IPS-18a (cell line): Measurements from ENCODE around the gene NRXN3.

ENCODE experiments used
- H3K27ac ChIP-seq: one replicate; pipeline ENCODE4 v1.5.1; 2013; ENCODE audit warnings: low read length
- H3K27me3 ChIP-seq: one replicate; pipeline ENCODE4 v1.6.1; 2013; ENCODE audit warnings: mild to moderate bottlenecking, low read length; ENCODE audit not compliant: control insufficient read depth, insufficient read depth
- H3K36me3 ChIP-seq: one replicate; pipeline ENCODE4 v1.6.1; 2013; ENCODE audit warnings: low read depth, low read length; ENCODE audit not compliant: control insufficient read depth
- H3K4me1 ChIP-seq: one replicate; pipeline ENCODE4 v1.6.1; 2013; ENCODE audit warnings: low read depth, low read length; ENCODE audit not compliant: control insufficient read depth
- H3K4me3 ChIP-seq: one replicate; pipeline ENCODE4 v1.5.1; 2013; ENCODE audit warnings: low read length
- H3K9ac ChIP-seq: one replicate; pipeline ENCODE4 v1.6.1; 2013; ENCODE audit warnings: mild to moderate bottlenecking, low read length, moderate library complexity
- H3K9me3 ChIP-seq: one replicate; pipeline ENCODE4 v1.6.1; 2013; ENCODE audit warnings: low read depth, low read length; ENCODE audit not compliant: control insufficient read depth

NRXN3 gene

DNA sequence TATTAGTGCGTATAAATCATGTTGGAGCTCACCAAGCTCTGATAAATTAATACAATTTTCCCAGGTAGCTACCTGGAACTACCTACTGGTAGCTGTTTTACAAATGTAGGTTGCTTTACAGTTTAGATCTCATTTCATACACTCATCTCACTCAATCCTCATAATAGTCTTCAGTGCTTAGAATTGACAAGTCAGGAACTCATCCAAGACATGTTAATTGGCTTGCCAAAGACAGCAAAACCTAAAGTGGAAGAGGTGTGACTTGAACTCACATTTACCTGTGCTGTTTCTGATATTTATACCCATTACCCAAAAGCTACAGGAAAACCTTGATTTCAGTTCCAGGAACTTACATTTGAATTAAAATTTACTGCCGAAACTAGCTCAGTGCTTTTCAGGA, 1744.4 kb downstream of the NRXN3 start:
- Histone ChIP-seq H3K4me1 (no peaks in the 10 kb centered on the region), H3K27me3 (no peaks in the 10 kb centered on the region), H3K9ac (no peak overlapping the region), H3K9me3 (no peaks in the 10 kb centered on the region), H3K36me3 (no peaks in the 10 kb centered on the region), H3K27ac (no peak overlapping the region), H3K4me3 (no peak overlapping the region)

DNA sequence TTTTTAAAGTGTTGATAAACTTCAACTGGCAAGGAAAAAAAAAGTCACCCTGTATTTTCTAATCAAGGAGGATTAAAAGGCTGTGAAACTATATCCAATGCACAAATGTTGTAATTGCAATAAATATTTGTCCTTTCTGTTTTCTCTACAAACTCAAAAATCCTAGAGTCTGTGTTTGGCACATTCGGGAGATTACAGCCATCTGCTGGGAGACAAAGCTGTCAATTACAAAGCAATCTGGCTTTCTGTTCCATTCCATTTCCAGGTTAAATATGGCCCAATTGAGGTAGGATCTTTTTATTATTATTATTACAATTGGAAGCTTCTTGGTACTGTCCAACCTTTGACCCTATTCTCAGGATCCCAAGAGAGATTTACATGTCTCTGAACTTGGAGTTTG, 1745.2 kb downstream of the NRXN3 start:
- H3K4me1 ChIP-seq = no peaks in the 10 kb centered on the region
- no peaks in the 10 kb centered on the region for H3K36me3 ChIP-seq
- H3K9me3 ChIP-seq = no peaks in the 10 kb centered on the region
- no peak overlapping the region for H3K27ac ChIP-seq
- no peak overlapping the region for H3K4me3 ChIP-seq
- no peaks in the 10 kb centered on the region for H3K27me3 ChIP-seq
- no peak overlapping the region for H3K9ac ChIP-seq

DNA sequence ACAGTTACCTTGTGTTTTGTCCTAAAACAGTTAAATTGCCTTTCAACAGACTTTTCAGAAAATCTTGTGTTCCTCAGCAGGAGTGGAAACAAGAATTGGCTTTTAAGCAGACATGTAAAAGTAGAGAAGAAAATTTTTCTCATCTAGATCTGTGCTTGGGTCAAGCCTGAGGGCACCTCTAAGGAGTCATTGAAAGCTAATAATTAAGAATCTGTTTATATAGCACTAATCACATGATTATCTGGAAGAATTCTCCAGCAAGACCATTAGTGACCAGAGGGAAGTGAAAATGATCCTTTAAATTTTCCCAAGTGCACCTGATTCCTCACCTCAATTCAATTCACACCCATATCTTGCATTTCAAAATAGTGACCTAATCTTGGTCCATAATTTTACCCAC, 1746.1 kb downstream of the NRXN3 start:
- no peaks in the 10 kb centered on the region for H3K36me3 ChIP-seq
- no peak overlapping the region for H3K9ac ChIP-seq
- H3K27ac ChIP-seq = no peak overlapping the region
- no peaks in the 10 kb centered on the region for H3K4me1 ChIP-seq
- no peak overlapping the region for H3K4me3 ChIP-seq
- H3K27me3 ChIP-seq = no peaks in the 10 kb centered on the region
- H3K9me3 ChIP-seq = no peaks in the 10 kb centered on the region

DNA sequence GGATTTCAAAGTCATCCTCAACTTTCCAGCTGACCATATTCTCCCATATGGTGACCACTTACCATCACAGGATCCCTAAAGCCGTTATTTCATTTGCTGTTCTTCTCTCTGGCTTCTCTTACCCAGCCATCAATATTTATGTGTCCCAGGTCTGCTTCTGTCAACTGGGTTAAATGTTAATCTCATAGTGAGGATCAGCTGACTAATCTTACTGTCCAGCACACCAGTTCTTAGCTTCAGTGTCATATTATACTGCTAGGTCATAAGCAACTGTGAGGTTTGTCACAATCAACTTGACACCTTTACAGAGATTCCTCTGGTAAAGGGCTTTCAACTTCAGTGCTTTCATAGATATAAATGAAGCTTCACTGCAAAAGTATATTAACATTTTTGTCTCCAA, 1746.7 kb downstream of the NRXN3 start:
- H3K36me3 ChIP-seq = no peaks in the 10 kb centered on the region
- H3K4me3 ChIP-seq = no peak overlapping the region
- H3K4me1 ChIP-seq = no peaks in the 10 kb centered on the region
- H3K9ac ChIP-seq = no peak overlapping the region
- H3K9me3 ChIP-seq = no peaks in the 10 kb centered on the region
- no peak overlapping the region for H3K27ac ChIP-seq
- no peaks in the 10 kb centered on the region for H3K27me3 ChIP-seq
